ENCODE data around the gene VSNL1. TPM values are rescaled to one million over a fixed set of nuclear protein-coding genes. Genes with fewer than 3 reads are reported as not detected.

Gene VSNL1
- total RNA-seq, 1 donor from 2014 or later = 94.4 TPM

GRCh38 chr2:17617955-17618354 is 77.5 kb downstream of the VSNL1 start:
- Mint-ChIP-seq H3K4me1 (peaks cover 14% of the 10 kb centered on the region), H3K27ac (no peak overlapping the region), H3K27me3 (ENCODE audit: insufficient read depth, low read depth) (peaks cover 4% of the 10 kb centered on the region), H3K9me3 (no peaks in the 10 kb centered on the region), H3K36me3 (no peaks in the 10 kb centered on the region), H3K4me3 (no peak overlapping the region)
- no peak for DNase-seq (ENCODE audit: low spot score)
- no peaks in the 10 kb centered on the region for H3K79me2 ChIP-seq (ENCODE audit: low read depth)
- no peaks in the 10 kb centered on the region for H3K4me1 ChIP-seq
- no peaks in the 10 kb centered on the region for H3K36me3 ChIP-seq
- H4K20me1 ChIP-seq (ENCODE audit: low read depth) = no peaks in the 10 kb centered on the region
- no peaks in the 10 kb centered on the region for H3F3A ChIP-seq (ENCODE audit: low read depth)
- H3K9ac ChIP-seq = no peak overlapping the region
- no peak overlapping the region for H3K4me3 ChIP-seq
- no peaks in the 10 kb centered on the region for H3K27me3 ChIP-seq
- H3K4me2 ChIP-seq = no peak overlapping the region
- H2AFZ ChIP-seq (replicated peaks) = no peak overlapping the region
- TF ChIP-seq EZH2phosphoT487 (IDR thresholded peaks at IDR 0.05) (no peak), EZH2 (IDR thresholded peaks at IDR 0.05) (no peak)
- TF ChIP-seq, protein P1, sequence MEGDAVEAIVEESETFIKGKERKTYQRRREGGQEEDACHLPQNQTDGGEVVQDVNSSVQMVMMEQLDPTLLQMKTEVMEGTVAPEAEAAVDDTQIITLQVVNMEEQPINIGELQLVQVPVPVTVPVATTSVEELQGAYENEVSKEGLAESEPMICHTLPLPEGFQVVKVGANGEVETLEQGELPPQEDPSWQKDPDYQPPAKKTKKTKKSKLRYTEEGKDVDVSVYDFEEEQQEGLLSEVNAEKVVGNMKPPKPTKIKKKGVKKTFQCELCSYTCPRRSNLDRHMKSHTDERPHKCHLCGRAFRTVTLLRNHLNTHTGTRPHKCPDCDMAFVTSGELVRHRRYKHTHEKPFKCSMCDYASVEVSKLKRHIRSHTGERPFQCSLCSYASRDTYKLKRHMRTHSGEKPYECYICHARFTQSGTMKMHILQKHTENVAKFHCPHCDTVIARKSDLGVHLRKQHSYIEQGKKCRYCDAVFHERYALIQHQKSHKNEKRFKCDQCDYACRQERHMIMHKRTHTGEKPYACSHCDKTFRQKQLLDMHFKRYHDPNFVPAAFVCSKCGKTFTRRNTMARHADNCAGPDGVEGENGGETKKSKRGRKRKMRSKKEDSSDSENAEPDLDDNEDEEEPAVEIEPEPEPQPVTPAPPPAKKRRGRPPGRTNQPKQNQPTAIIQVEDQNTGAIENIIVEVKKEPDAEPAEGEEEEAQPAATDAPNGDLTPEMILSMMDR (IDR thresholded peaks at IDR 0.05) = no peak
- no peak overlapping the region for H3K27ac ChIP-seq
- no peaks in the 10 kb centered on the region for H3K9me3 ChIP-seq (ENCODE audit: low read depth)

DNA sequence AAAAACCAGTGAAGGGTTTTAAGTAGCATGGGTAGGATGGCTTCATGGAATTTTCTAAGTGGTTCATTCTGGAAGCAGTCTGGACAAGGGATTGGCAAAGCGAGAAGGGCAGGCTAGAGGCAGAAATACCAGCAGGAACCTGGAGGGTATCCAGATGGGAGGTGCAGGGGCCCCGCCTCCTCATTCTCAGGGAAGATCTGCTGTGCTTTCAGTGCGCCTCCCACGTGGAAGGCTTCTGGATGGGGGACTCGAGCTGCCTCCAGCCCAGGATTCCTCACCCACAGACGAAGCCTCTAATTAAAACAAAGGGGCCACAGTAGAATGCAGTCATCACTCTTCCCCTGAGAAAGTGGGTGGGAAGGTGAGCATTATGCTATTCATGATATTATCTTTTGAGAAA is 79.8 kb downstream of the VSNL1 start:
- H3K36me3 Mint-ChIP-seq = no peaks in the 10 kb centered on the region
- H3K9me3 Mint-ChIP-seq = no peaks in the 10 kb centered on the region
- H3F3A ChIP-seq (ENCODE audit: low read depth) = no peaks in the 10 kb centered on the region
- TF ChIP-seq EZH2 (IDR thresholded peaks at IDR 0.05) (no peak), EZH2phosphoT487 (IDR thresholded peaks at IDR 0.05) (no peak)
- TF ChIP-seq, protein P1 (IDR thresholded peaks at IDR 0.05) = no peak
- peaks cover 7% of the 10 kb centered on the region for H3K4me1 Mint-ChIP-seq
- no peak overlapping the region for H3K27ac ChIP-seq
- no peak overlapping the region for H3K9ac ChIP-seq
- H3K79me2 ChIP-seq (ENCODE audit: low read depth) = no peaks in the 10 kb centered on the region
- H3K27me3 ChIP-seq = no peaks in the 10 kb centered on the region
- H2AFZ ChIP-seq (replicated peaks) = no peak overlapping the region
- no peaks in the 10 kb centered on the region for H3K9me3 ChIP-seq (ENCODE audit: low read depth)
- DNase-seq (ENCODE audit: low spot score) = no peak
- no peak overlapping the region for H3K27ac Mint-ChIP-seq
- no peaks in the 10 kb centered on the region for H3K4me1 ChIP-seq
- H3K4me3 ChIP-seq = no peak overlapping the region
- no peaks in the 10 kb centered on the region for H4K20me1 ChIP-seq (ENCODE audit: low read depth)
- no peak overlapping the region for H3K4me3 Mint-ChIP-seq
- H3K4me2 ChIP-seq = no peak overlapping the region
- peaks cover 4% of the 10 kb centered on the region for H3K27me3 Mint-ChIP-seq (ENCODE audit: insufficient read depth, low read depth)
- H3K36me3 ChIP-seq = no peaks in the 10 kb centered on the region

- TF ChIP-seq EZH2 (IDR thresholded peaks at IDR 0.05) (no peak), EZH2phosphoT487 (IDR thresholded peaks at IDR 0.05) (no peak)
- TF ChIP-seq, protein P1 (IDR thresholded peaks at IDR 0.05) = no peak
- H3K27ac Mint-ChIP-seq = no peak overlapping the region
- Histone ChIP-seq H3K9ac (no peak overlapping the region), H2AFZ (replicated peaks) (no peak overlapping the region), H3K4me1 (no peaks in the 10 kb centered on the region), H3K27me3 (no peaks in the 10 kb centered on the region), H3K4me3 (no peak overlapping the region), H3K9me3 (ENCODE audit: low read depth) (no peaks in the 10 kb centered on the region), H3K27ac (no peak overlapping the region), H3K79me2 (ENCODE audit: low read depth) (no peaks in the 10 kb centered on the region), H3K4me2 (no peak overlapping the region), H3F3A (ENCODE audit: low read depth) (no peaks in the 10 kb centered on the region), H4K20me1 (ENCODE audit: low read depth) (no peaks in the 10 kb centered on the region), H3K36me3 (no peaks in the 10 kb centered on the region)
- H3K9me3 Mint-ChIP-seq = no peaks in the 10 kb centered on the region
- no peak for DNase-seq (ENCODE audit: low spot score)
- H3K4me3 Mint-ChIP-seq = no peak overlapping the region
- H3K36me3 Mint-ChIP-seq = no peaks in the 10 kb centered on the region
- H3K27me3 Mint-ChIP-seq (ENCODE audit: insufficient read depth, low read depth) = peaks cover 2% of the 10 kb centered on the region
- peaks cover 4% of the 10 kb centered on the region for H3K4me1 Mint-ChIP-seq
Measured at GRCh38 chr2:17620841-17621240, 80.3 kb downstream of the VSNL1 start.
